Gastroesophageal sphincter (tissue), 4 donors: ENCODE data around the gene CCL2. TPM values are rescaled to one million over a fixed set of nuclear protein-coding genes. Genes with fewer than 3 reads are reported as not detected.

ENCODE experiments used
- ATAC-seq: fragments of 150-250 bp; one replicate; pipeline ENCODE4 v1.9.1; 2016; ENCODE audit warnings: mild to moderate bottlenecking, moderate library complexity
- H3K27ac ChIP-seq, 4 donors: fragments of 200-600 bp; sonication (generic) in 3 of 4; 1 replicate in 3 of 4; 2 replicates in 1 of 4; pipeline ENCODE4 v1.5.1; 2016 to 2019
- H3K27me3 ChIP-seq: fragments of 200-600 bp; sonication (generic); one replicate; pipeline ENCODE4 v1.5.1; 2019
- H3K36me3 ChIP-seq, 2 donors: fragments of 200-600 bp; sonication (generic); one replicate each; pipeline ENCODE4 v1.5.1; 2019; ENCODE audit warnings: control low read depth in 1 of 2
- H3K4me1 ChIP-seq, 3 donors: fragments of 200-600 bp; sonication (generic); 1 replicate in 2 of 3; 2 replicates in 1 of 3; pipeline ENCODE4 v1.5.1; 2016 to 2019; ENCODE audit warnings: control low read depth in 2 of 3
- H3K4me3 ChIP-seq, 2 donors: fragments of 200-600 bp; sonication (generic); one replicate each; pipeline ENCODE4 v1.5.1; 2019; ENCODE audit warnings: mild to moderate bottlenecking in 1 of 2, moderate library complexity in 1 of 2
- H3K9me3 ChIP-seq, 3 donors: fragments of 200-600 bp; sonication (generic); one replicate each; pipeline ENCODE4 v1.5.1; 2017 to 2019; ENCODE audit warnings: control low read depth in 2 of 3
- EP300 ChIP-seq: sonication (generic); formaldehyde crosslinking; IDR thresholded peaks from one replicate; pipeline ENCODE4 v1.6.1; 2017; ENCODE audit warnings: antibody characterized with exemption, mild to moderate bottlenecking
- POLR2A ChIP-seq, 2 donors: fragments of 450-650 bp; IDR thresholded peaks; one replicate each; pipeline ENCODE4 v1.6.1; 2017; ENCODE audit warnings: antibody characterized with exemption in 2 of 2, mild to moderate bottlenecking in 2 of 2, moderate library complexity in 1 of 2
- POLR2AphosphoS5 ChIP-seq: sonication (generic); formaldehyde crosslinking; IDR thresholded peaks from one replicate; pipeline ENCODE4 v1.6.1; 2017; ENCODE audit warnings: antibody characterized with exemption
- WGBS, 2 donors: methylation state at CpG; one replicate each; pipeline ENCODE4 v1.1.5; 2018; ENCODE audit warnings: low coverage in 1 of 2; 5-methylcytosine and 5-hydroxymethylcytosine counted together
- total RNA-seq, 4 donors: library from RNA; depleted of rRNA; stranded (reverse); fragments of >200 nt; gene quantifications; one replicate each; pipeline ENCODE4 v1.1.0, GENCODE V29; 2016
- TF ChIP-seq, protein P1 (sequence below), 4 experiments: fragments of 200-600 bp in 2 of 4; fragments of 450-650 bp in 2 of 4; sonication (generic) in 1 of 4; IDR thresholded peaks; one replicate each; pipeline ENCODE4 v1.5.1; 2017 to 2019; ENCODE audit warnings: antibody characterized with exemption in 4 of 4, mild to moderate bottlenecking in 2 of 4, moderate library complexity in 2 of 4

CCL2 gene
- total RNA-seq, 4 donors from 2014 or later: 5.0 to 121 (median 20.9) TPM

GRCh38 chr17:34236281-34236892 lies 18.7 kb upstream of the CCL2 start:
- no peaks in the 10 kb centered on the region for H3K36me3 ChIP-seq
- H3K27me3 ChIP-seq: no peaks in the 10 kb centered on the region
- no peak for ATAC-seq
- 80 to 91% methylated on average over 1 to 6 of the region's 6 CpGs for WGBS, 2 donors
- H3K27ac ChIP-seq: peak overlapping the region in 3 of 4 donors; percentile 65 to 74 (median 70)
- no peaks in the 10 kb centered on the region for H3K9me3 ChIP-seq
- no peak for TF ChIP-seq POLR2AphosphoS5
- TF ChIP-seq, protein P1, sequence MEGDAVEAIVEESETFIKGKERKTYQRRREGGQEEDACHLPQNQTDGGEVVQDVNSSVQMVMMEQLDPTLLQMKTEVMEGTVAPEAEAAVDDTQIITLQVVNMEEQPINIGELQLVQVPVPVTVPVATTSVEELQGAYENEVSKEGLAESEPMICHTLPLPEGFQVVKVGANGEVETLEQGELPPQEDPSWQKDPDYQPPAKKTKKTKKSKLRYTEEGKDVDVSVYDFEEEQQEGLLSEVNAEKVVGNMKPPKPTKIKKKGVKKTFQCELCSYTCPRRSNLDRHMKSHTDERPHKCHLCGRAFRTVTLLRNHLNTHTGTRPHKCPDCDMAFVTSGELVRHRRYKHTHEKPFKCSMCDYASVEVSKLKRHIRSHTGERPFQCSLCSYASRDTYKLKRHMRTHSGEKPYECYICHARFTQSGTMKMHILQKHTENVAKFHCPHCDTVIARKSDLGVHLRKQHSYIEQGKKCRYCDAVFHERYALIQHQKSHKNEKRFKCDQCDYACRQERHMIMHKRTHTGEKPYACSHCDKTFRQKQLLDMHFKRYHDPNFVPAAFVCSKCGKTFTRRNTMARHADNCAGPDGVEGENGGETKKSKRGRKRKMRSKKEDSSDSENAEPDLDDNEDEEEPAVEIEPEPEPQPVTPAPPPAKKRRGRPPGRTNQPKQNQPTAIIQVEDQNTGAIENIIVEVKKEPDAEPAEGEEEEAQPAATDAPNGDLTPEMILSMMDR (IDR thresholded peaks at IDR 0.05): no peak
- no peak for TF ChIP-seq POLR2A (IDR thresholded peaks at IDR 0.05)
- TF ChIP-seq EP300: no peak
- H3K4me1 ChIP-seq: peaks cover 0 to 70% (median 33%) of the 10 kb centered on the region in 3 donors
- no peak overlapping the region for H3K4me3 ChIP-seq

GRCh38 chr17:34237458-34237857 lies 17.6 kb upstream of the CCL2 start:
- H3K36me3 ChIP-seq: no peaks in the 10 kb centered on the region
- H3K4me1 ChIP-seq: peaks cover 0 to 81% (median 39%) of the 10 kb centered on the region in 3 donors
- no peaks in the 10 kb centered on the region for H3K27me3 ChIP-seq
- H3K4me3 ChIP-seq: no peak overlapping the region
- ATAC-seq: no peak
- H3K9me3 ChIP-seq: no peaks in the 10 kb centered on the region
- no peak for TF ChIP-seq EP300
- TF ChIP-seq POLR2A (IDR thresholded peaks at IDR 0.05): no peak
- TF ChIP-seq, protein P1 (IDR thresholded peaks at IDR 0.05): no peak
- TF ChIP-seq POLR2AphosphoS5: no peak
- peak overlapping the region in 1 of 4 donors; percentile 23 for H3K27ac ChIP-seq
- WGBS, 2 donors: 83 to 96% methylated on average over 2 to 3 of the region's 3 CpGs

DNA sequence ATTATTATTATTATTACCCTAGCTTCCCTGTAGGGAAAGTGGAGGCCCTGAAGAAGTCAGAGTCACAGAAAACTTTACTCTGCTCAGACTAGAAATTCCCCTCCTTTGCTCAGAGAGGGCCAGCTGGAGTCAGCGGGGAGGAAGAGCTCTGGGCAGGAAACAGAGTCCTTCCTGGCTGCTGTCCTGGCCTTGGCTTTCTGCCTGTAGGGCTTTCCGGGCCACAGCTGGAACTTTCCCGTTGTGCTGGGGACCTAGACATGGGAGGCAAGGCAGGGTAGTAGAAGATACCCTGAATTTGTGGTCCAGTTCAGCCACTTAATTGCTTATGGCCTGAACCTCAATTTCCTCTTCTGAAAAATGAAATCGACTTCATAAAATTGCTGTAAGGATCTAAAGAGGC lies 14.0 kb upstream of the CCL2 start:
- WGBS, 2 donors: 11 to 55% methylated on average over 1 to 2 of the region's 4 CpGs
- Histone ChIP-seq H3K27me3 (no peaks in the 10 kb centered on the region), H3K4me3 (no peak overlapping the region), H3K9me3 (no peaks in the 10 kb centered on the region), H3K4me1 (peaks cover 0 to 61% (median 26%) of the 10 kb centered on the region in 3 donors), H3K27ac (peak overlapping the region in 2 of 4 donors; percentile 11 to 50), H3K36me3 (no peaks in the 10 kb centered on the region)
- TF ChIP-seq EP300 (no peak), POLR2A (IDR thresholded peaks at IDR 0.05) (no peak), POLR2AphosphoS5 (peak; percentile 23)
- TF ChIP-seq, protein P1 (IDR thresholded peaks at IDR 0.05): no peak
- ATAC-seq: peak; percentile 61

GRCh38 chr17:34242587-34243363 lies 12.3 kb upstream of the CCL2 start:
- Histone ChIP-seq H3K9me3 (no peaks in the 10 kb centered on the region), H3K27me3 (no peaks in the 10 kb centered on the region), H3K4me3 (no peak overlapping the region), H3K4me1 (peaks cover 5 to 57% (median 27%) of the 10 kb centered on the region in 3 donors), H3K27ac (peak overlapping the region in 2 of 4 donors; percentile 55 to 72), H3K36me3 (no peaks in the 10 kb centered on the region)
- TF ChIP-seq, protein P1 (IDR thresholded peaks at IDR 0.05): no peak
- no peak for TF ChIP-seq EP300
- no peak for TF ChIP-seq POLR2A (IDR thresholded peaks at IDR 0.05)
- TF ChIP-seq POLR2AphosphoS5: no peak
- 65 to 75% methylated on average over 4 to 7 of the region's 8 CpGs for WGBS, 2 donors
- no peak for ATAC-seq
